ENCODE results near the gene RETREG1. TPM values are rescaled to one million over a fixed set of nuclear protein-coding genes. Genes with fewer than 3 reads are reported as not detected.
A peak's percentile ranks its signal among the peaks of the same experiment; 100 is the strongest.

Gene RETREG1
- total RNA-seq, 1 experiment from 2014 or later: not detected

GRCh38 chr5:16590685-16591084 is 26.1 kb downstream of the RETREG1 start:
- no peak for DNase-seq (ENCODE audit: low spot score)
- in situ Hi-C loops (cut with HindIII; ENCODE audit: low sequenced_read_pairs): no loop called here

GRCh38 chr5:16589658-16590057 is 27.1 kb downstream of the RETREG1 start:
- in situ Hi-C loops (cut with HindIII; ENCODE audit: low sequenced_read_pairs): no loop called here
- no peak for DNase-seq (ENCODE audit: low spot score)

DNA sequence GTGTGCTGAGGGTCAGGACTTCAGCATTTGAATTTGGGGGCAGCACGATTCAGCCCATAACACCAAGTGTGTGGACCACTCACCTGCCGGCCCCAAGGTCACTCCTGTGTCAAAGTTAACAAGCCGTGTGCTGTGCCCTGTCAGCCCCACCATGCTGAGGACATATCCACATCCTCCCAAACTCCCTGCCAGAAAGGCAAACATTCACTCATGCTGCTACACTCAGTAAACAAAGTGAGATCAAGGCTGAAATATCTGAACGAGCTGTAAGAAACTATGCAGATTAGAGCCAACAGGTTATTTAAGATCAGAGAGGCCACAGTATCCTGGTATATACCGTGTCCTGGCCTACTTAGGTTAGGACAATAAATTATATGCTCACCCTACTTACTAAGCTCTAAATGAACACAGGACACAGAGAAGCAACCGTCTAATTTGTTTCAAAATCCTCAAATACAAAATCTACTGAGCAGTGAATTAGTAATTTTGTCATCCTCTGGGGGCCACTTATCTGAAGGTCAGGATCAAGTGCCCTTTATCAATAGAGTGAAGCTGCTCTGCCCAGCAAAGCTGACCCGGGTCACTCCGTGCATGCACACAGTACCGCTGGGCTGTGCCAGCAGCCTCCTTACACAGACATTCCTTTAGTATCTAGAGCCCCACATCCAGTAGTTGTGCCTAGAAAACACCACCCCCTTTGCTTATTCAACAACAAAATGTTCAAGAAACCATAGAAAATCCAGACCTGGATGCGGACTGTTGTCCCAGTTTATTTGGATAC is 28.2 kb downstream of the RETREG1 start:
- no peak for DNase-seq (ENCODE audit: low spot score)
- in situ Hi-C loops (cut with HindIII; ENCODE audit: low sequenced_read_pairs): no loop called here

GRCh38 chr5:16586556-16586955 is 30.2 kb downstream of the RETREG1 start:
- in situ Hi-C loops (cut with HindIII; ENCODE audit: low sequenced_read_pairs): no loop called here
- DNase-seq (ENCODE audit: low spot score): no peak

DNA sequence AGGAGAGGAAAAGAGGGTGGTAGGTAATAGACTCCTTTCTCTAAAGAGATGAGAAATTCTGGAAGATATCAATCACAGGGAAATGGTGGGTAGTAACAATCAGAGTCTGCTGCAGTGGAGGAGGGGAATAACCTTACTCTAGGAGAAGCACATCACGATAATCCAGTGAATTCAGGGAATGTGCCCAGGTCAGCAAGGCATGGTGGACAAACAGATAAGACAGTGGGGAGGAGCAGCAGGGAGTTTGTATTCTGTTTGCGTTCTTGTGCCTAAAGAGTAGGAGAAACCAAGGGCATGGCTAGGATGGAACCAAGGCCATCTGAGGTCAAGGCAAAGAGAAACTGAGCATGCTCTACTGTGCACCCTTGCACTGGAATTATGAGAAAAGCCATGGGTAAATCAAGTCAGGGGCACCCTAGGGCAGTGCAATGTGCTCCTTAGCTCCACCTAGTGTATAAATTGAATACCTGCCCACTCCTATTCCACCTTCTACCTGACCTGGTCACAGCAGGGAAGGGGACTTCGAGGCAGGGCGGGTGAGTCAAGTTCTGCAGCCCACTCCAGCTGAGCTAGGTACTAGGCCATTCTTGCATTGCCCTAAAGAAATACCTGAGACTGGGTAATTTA is 31.6 kb downstream of the RETREG1 start:
- DNase-seq (ENCODE audit: low spot score): no peak

GRCh38 chr5:16582081-16582480 is 34.7 kb downstream of the RETREG1 start:
- no peak for DNase-seq (ENCODE audit: low spot score)

More for the DNA sequence above, 31.6 kb downstream of the RETREG1 start:
- in situ Hi-C loops (cut with HindIII; ENCODE audit: low sequenced_read_pairs): no loop called here

GRCh38 chr5:16580382-16580781 is 36.4 kb downstream of the RETREG1 start:
- DNase-seq (ENCODE audit: low spot score): peak; percentile 26
- in situ Hi-C loops (cut with HindIII; ENCODE audit: low sequenced_read_pairs): no loop called here

More at GRCh38 chr5:16582081-16582480, 34.7 kb downstream of the RETREG1 start:
- in situ Hi-C loops (cut with HindIII; ENCODE audit: low sequenced_read_pairs): no loop called here

DNA sequence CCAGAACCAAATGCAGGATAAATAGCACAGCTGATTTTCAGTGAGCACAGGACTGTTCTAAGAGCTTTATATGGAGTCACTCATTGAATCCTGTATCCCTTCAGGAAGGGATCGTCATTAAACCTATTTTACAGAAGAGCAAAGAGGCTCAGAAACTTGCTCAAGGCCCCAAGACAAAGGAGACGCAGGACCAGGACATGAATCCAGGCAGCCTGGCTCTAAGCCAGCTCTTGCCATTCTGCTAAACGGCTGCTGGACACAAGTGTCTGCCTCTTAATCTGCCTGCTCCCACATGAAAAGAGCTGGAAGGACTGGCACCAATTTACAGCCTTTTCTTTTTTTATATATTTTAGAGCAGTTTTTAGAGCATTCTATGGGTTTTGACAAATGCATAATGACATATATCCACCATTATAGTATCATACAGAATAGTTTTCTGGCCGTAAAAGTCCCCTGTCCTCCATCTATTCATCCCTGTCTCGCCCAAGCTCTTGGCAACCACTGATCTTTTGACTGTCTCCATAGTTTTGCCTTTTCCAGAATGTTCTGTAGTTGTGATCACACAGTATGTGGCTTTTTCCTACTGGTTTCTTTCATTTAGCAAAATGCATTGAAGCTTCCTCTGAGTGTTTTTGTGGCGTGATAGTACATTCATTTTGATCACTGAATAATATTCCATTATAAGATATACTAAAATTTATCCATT is 37.5 kb downstream of the RETREG1 start:
- in situ Hi-C loops (cut with HindIII; ENCODE audit: low sequenced_read_pairs): no loop called here
- peak; percentile 81 for DNase-seq (ENCODE audit: low spot score)

GRCh38 chr5:16578474-16578883 is 38.3 kb downstream of the RETREG1 start:
- DNase-seq (ENCODE audit: low spot score): peak; percentile 72
- in situ Hi-C loops (cut with HindIII; ENCODE audit: low sequenced_read_pairs): no loop called here

DNA sequence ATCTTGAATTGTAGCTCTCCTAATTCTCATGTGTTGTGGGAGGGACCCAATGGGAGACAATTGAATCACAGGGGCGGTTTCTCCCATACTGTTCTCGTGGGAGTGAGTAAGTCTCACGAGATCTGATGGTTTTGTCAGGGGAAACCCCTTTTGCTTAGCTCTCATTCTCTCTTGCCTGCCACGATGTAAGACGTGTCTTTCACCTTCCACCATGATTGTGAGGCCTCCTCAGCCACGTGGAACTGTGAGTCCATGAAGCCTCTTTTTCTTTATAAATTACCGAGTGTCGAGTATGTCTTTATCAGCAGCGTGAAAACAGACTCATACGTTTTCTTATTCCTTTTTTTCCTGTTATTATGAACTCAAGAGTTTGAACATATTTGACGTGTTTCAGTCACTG is 39.1 kb downstream of the RETREG1 start:
- in situ Hi-C loops (cut with HindIII; ENCODE audit: low sequenced_read_pairs): no loop called here
- DNase-seq (ENCODE audit: low spot score): no peak

- in situ Hi-C loops (cut with HindIII; ENCODE audit: low sequenced_read_pairs): no loop called here
- peak; percentile 92 for DNase-seq (ENCODE audit: low spot score)
Measured at GRCh38 chr5:16574789-16575721, 41.7 kb downstream of the RETREG1 start.

GRCh38 chr5:16573401-16573800 is 43.4 kb downstream of the RETREG1 start:
- in situ Hi-C loops (cut with HindIII; ENCODE audit: low sequenced_read_pairs): no loop called here

DNA sequence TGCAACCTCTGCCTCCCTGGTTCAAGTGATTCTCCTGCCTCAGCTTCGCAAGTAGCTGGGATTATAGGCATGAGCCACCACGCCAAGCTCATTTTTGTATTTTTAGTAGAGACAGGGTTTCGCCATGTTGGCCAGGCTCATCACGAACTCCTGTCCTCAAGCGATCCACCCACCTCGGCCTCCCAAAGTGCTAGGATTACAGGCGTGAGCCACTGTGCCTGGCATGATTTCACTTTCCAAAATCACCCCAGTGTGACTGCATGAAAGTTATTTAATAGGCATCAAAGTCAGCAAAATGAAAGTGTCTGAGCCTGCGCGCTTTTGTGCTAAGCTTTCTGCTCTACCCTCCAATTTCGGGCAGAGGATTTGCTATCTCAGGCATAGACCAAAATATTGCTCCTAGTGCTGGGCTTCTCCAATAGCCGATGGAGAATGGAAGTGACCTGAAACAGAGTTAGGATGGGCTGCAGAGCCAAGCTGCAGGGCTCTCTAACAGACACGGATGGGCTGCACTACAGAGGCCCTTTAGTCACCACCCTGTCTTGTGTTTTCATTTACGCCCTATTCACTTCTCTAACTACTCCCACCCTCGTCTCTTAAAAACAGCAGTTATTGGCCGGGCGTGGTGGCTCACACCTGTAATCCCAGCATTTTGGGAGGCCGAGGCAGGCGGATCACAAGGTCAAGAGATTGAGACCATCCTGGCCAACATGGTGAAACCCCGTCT is 44.3 kb downstream of the RETREG1 start:
- no peak for DNase-seq (ENCODE audit: low spot score)
- in situ Hi-C loops (cut with HindIII; ENCODE audit: low sequenced_read_pairs): no loop called here

More at GRCh38 chr5:16573401-16573800, 43.4 kb downstream of the RETREG1 start:
- no peak for DNase-seq (ENCODE audit: low spot score)

DNA sequence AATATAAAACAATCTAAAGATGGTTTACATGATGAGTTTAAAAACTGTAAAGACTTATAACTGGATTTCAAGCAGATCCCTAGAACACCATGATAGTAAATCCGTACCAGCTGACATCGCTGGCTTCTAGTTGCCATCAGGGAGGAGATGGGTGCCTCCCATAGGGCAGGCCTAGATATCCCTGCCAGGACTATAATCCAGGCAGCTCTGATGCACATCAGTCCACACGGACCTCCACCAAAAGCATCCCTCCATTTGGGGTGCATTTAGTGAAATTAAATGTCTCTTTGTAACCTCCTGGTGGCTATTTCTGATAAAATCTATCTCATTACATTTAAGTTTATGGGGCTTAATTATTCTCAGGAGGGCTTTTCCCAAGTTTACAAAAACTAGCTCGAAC is 45.8 kb downstream of the RETREG1 start:
- in situ Hi-C loops (cut with HindIII; ENCODE audit: low sequenced_read_pairs): no loop called here
- no peak for DNase-seq (ENCODE audit: low spot score)

DNA sequence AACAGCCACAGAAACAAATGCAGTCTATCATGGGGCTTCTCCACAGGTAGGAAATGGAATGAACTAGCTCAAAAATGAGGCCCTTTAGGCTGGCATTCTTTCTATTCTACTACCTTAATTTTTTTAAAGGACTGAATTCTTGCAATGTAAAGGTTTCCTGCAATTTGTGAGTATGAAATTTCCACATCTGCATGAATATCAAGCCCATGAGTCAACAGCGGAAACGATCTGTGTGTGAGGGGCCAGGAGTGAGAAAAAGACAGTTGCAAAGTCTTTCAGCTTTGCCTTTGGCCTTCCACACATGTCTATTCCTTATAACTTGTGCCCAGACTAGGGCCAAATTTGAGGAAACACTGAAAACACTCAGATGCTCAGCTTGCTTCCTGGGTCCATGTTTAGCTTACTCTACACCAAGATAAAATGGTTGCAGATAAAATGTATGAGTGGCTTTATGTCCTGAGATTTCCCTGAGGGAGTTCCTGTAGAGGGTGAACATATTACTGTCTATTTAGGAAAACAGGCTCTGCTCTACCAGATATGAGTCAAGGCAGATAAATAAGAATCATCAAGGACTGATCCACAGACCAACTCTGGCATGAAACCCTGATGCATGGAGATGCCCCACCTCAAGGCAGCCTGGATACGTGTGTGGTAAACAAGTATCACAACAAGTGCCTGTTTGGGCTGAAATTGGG is 46.5 kb downstream of the RETREG1 start:
- no peak for DNase-seq (ENCODE audit: low spot score)

DNA sequence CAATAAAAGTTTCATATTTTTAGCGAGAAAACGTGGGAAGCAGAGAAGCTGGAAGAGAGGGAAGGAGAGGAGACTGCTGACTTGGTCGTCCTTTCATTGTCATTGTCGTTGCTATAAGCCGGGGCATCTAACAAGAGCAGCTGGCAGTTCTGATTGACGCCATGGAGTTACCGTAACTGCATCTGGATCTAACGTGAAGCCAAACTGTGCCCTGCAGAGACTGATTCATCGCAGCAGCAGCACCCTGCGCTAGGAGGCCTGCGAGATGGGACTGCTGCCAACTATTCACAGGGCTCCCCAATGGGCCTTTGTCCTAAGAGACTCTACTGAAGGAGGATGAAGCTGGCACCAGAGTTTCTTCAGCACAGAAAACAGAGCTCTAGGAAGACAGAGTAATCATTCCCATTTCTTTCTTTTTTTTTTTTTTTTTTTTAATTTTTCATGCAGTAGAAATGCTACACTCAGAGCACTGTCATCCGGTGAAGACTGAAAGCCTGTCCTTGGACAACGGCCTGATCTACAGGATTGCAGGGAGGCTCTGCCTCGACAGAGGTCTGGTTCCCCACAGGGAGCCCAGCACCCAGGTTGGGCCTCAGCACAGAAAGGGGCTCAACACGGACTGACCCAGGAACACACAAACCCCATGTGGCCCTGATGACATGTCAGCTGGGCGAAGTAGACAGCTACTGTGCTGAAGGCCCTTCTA is 47.8 kb downstream of the RETREG1 start:
- in situ Hi-C loops (cut with HindIII; ENCODE audit: low sequenced_read_pairs): no loop called here
- DNase-seq (ENCODE audit: low spot score): peak; percentile 39

More for the DNA sequence above, 46.5 kb downstream of the RETREG1 start:
- in situ Hi-C loops (cut with HindIII; ENCODE audit: low sequenced_read_pairs): no loop called here

GRCh38 chr5:16567365-16567764 is 49.4 kb downstream of the RETREG1 start:
- in situ Hi-C loops (cut with HindIII; ENCODE audit: low sequenced_read_pairs): no loop called here
- DNase-seq (ENCODE audit: low spot score): no peak
